HG03558 (cell line): ENCODE measurements around the gene SLC30A10.
"Not testable (repeated sequence)": the region's sequence is repeated elsewhere in the genome, so short reads cannot be mapped to it uniquely, and the experiment has no call there.

Source experiments
- ATAC-seq: cut with Tn5 transposase; IDR thresholded peaks from one replicate; pipeline ENCODE4 v1.9.1; 2021; ENCODE audit warnings: moderate number of reproducible peaks; ENCODE audit not compliant: unreplicated experiment; ENCODE audit errors: extremely low read depth

Gene SLC30A10

DNA sequence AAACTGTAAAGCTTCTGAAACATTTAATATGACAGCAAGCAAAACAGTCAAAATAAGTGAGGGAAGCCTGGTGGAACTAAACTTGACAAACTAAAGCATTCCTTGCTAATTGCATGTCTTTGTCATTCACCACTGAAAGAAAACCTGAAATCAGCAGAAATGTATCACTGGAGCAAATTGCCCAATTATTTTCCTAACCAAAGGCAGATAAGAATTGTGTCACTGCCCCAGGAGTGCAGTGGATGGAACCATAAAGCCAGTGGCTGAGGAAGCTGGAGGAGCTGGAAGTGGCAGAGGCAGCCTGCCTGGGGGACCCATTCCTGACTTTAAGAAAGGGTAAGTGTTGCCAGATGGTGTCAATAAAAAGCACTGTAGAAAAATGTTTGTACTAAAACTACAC is 2.7 kb upstream of the SLC30A10 start:
- ATAC-seq, result no peak

DNA sequence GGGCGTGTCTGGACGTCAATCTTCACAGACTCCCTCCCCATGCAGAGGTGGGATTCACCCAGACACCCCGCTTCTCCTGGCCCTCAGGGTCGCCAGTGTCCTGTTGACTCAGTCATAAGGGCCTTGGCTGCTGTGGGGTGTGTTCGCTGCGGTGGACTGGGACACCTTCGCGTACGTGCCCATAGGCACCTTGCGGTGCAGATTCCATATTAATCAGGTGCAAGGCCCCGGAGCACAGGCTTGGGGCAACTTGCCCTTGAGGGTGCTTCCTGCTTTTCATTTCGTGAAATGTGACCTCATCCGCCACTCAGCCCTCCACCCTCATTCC is 398 bp upstream of the SLC30A10 start:
- no peak for ATAC-seq

DNA sequence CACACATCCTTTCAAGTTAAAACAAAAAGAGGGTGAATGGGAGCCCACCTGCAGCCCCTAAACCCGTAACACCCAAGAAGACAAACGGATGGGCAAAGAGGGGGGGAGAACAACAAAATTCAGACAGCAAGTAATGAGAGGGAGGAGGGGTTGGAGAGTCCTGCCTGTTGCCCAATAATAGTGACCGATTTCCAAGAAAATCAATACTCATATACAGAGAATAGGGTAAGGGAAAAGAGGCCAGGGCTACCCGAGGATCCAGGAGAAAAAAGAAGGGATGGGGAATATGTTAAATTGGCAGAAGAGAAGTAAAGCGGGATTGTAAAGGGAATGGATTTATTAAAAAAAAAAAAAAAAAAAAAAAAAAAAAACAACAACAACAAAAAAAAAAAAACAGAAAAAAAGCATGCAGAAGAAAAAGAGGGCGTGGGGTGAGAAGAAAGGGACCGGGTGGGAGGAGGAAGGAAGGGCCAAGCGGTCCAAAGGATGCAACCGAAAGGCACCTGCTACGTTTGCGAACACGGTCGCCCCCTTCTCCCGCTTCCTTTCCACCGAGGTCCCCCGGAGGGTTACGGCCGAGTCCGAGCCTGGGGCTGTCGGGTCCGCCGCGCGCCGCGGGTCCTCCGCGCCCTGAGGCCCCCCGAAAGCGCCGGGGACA is 930 bp downstream of the SLC30A10 start:
- no peak for ATAC-seq

DNA sequence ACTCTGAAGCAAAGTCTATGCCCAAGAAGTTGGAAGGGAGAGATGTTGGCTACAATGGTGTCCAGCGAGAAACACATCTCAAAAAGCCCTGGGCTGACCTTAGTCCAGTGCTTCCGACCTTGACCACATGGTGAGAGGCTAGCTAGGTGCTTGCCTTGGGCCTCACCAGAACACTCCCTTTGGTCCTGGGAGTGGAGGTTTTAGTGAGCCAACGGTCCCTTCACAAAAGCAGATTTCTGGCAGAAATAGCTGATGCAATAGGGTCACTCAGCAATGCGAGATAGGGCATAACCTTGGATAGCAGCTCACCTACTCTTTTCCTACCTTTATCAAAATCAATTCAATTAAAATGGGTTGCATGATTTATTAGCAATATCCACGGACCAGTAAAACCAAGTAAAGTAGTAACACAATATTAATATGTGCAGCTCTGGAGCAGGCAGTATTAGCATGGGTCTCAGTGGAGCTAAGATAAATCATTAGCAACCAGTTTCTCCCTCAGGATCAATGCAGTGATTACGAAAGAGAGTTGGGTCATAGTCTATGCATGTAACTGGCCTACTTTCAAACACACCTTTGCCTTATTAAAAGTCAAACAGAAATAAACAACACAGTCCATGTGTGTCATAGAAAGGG is 1.9 kb downstream of the SLC30A10 start:
- no peak for ATAC-seq

DNA sequence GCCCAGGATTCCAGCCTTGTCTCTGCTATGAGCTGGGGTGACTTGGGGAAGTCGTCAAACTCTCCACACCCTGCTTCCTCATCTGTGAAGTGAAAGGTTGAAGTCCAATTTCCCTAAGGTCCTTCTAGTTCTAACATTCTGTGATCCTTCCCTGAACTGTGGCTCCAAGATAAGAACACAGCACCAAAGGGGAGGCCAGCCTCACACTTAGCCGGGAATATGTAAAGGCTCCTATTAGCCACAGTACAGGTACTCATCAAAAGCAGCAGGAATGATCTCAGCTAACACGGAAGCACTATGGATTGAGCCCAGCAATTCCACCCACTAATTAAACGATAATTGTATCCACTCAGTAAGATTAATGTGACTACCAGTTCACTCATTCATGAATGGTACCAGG is 4.0 kb downstream of the SLC30A10 start:
- ATAC-seq, result no peak

DNA sequence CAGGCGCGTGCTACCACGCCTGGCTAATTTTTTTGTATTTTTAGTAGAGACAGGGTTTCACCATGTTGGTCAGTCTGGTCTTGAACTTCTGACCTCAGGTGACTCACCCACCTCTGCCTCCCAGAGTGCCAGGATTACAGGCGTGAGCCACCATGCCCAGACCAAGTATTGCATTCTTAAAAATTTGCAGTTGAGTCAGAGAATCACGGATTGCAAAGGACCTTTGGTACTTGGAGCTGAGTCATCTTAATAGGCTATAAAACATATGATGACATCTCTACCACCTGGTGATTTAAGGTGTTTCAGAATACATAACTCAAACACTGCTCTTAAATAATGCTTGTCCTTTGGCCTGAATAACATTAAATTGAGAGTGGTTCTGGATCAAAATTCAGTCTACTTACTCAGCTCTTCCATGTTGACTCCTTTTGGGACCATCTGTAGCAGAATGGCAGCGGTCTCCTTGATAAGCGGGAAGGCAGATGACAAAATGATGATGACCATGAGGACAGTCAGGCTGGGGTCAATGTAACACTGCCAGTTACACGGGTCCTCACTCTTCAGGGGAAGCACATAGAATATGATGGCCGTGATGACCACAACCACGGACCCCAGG is 10.4 kb downstream of the SLC30A10 start:
- ATAC-seq, result no peak

DNA sequence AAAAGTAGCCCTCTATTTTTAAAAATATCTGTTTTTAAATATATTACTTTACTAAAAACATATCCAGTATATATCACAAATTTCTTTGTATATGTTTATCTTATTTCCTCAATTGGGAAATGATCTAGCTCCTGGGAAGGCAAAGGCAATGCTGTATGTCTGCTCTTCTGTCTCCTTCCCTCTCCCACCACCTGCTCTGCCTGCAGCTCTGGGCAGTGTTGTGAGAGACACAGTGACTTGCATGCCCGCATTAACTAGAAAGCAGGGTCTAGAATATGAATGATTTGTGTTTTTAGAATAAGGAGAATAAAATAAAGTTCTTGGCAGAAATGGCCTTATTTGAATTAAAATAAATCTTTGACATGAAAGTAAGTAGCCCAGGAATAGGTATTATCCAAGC is 11.1 kb downstream of the SLC30A10 start:
- ATAC-seq, result no peak

DNA sequence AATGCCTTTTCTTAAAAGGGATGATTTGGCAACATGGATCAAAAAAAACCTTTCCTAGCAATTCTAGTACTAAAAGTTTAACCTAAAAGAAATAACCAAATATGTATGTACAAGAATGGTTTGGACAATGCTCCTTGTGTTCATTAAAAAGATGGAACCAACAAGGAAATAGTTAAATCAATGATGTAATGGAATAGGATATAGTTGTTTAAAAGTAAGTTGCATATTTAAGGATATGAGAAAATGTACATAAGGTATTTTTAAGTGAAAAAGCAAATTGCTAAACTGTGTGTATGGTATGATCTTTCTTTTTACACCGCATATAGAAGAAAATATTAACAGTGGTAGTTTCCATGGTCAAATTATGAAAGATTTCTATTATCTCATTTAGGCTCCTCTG is 12.1 kb downstream of the SLC30A10 start:
- no peak for ATAC-seq

DNA sequence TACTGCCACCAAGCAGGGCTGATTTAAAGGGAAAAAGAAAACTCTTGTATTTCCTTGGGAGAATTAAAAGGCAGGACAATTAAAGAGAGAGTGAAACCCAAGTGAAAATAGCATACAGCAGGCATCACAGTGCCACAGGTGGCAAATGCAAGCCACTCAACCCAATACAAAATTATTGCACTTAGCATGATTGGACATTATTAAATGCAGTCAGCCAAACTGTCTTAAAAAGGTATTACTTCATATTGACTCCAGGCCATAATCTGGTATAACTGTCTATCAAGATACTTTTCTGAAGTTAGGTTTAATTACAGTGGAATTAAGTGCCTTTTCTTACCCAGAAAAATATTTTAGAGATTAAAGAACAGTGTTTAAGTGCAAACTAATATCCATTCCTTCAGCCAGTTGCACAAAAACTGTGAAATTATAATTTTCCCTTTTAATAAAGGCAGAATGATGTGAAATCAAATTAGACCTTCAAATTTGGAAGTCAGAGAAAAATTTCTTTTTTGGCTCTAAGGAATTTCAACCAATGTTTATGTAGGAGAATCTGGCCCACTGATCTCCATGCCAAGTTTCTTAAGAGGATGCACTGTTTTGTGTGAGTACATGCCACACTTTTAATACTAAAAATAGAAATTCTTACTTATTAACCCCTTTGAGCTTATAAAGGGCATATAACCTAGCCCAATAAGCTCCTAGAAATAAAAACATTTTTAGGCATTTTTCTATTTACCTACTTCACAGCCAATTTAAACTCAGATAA is 15.2 kb downstream of the SLC30A10 start:
- ATAC-seq, result no peak

DNA sequence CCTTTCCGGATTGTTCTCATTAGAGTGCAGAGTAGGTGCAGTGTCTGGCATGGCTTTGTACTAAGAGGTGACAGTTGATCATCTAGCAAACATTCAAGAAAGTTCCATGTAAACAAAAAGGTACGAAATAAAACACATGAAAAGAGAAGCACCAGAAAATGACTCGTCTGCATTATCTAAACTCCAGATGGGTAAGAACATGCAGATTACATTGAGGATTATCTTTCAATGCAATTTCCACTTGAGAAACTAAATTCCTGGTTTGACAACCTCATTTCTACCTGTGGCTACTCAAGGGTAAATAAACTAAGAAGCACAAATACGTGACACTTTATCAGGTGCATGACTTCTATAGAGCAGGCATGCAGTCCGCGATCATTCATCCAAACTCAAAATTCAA is 17.6 kb downstream of the SLC30A10 start:
- ATAC-seq, result no peak

DNA sequence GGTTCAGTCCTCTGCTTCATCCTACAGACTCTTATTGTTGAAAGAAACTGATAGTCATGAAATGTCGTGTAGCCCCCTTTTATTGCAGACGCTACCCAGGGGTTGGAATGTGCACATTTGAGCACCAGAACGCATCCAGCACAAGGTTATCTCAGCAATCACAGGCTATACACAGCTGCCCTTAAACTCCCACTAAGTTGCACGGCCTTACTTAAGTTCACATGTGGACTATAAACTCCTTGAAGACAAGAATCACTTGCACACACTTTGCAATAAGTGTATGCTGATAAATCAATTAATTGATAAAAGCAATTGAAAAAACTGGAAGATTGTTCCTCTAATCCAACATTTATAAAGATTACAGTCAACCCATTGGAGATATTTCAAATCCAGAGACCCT is 18.9 kb downstream of the SLC30A10 start:
- no peak for ATAC-seq

DNA sequence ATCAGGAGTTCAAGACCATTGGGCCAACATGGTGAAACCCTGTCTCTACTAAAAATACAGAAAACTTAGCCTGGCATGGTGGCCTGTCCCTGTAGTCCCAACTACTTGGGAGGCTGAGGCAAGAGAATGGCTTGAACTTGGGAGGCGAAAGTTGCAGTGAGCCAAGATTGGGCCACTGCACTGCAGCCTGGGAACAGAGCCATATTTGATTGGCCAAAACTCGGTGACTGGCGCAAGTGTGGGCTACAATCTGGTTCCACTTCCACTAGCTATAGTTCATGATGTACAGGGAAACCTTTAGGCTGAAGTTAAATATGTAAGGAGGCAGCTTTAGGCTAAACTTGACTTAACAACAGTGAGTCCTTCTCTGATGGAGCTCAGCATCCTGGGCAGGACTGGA is 20.2 kb downstream of the SLC30A10 start:
- ATAC-seq, result no peak

DNA sequence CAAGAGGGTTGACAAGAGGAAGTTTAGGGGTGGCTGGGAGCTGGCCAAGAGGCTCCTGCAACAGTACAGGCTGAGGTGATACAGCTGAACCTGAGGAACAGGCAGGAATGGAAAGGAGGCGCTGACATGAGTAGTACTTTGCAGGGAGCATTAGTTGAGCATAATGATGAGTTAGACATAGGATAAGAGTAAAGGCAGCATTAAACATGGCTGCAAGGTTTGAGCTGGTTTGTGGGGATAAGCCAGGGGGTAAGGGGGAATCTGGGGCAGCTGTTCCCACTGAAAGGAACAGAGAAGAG is 20.6 kb downstream of the SLC30A10 start:
- no peak for ATAC-seq

DNA sequence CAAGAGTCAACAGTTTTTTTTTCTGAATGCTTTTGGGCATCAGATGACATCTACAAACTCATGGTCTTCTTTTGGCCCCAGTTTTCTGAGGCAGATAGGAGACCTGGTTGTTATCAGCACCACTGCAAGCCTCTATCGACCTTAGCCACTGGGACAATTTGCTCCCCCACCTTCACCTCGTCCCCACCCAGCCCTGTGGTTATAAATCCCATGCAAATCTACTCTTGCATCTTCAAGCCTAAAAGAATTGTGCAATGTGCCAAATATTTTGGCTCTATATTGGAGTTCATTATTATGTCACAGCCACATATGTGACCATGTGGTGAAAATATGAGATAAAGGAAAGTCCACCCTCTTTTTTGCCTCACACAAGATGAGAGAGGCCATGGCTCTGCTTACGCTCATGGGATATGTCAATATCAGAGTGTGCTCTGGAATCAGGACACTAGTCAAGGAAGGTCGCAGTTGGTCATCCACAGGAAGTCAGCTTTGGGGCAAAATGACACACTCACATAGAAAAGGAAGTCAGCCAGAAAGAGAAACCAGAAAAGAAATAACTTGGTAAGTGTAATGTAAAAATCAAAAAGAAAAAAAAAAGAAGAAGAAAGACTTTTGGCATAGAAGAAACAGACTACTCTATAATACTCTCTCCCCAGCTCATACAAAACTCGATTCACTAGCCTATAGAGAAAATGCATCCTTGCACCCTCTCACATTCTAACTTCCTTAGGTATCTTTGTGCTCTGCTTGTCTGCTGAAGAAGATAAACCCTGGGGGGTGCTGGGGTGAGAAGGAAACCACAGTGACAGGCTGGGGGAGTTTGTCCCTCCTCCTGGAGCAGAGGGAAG is 21.2 kb downstream of the SLC30A10 start:
- ATAC-seq, result no peak

DNA sequence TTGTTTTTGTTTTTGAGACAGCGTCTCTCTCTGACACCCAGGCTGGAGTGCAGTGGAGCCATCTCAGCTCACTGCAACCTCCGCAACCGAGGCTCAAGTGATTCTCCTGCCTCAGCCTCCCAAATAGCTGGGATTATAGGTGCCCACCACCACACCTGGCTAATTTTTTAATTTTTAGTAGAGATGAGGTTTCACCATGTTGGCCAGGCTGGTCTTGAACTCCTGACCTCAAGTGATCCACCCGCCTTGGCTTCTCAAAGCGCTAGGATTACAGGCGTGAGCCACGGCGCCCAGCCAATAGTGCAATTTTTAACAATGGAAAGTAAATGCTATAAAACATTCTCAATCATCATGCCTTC is 21.8 kb downstream of the SLC30A10 start:
- ATAC-seq, result not testable (repeated sequence)

DNA sequence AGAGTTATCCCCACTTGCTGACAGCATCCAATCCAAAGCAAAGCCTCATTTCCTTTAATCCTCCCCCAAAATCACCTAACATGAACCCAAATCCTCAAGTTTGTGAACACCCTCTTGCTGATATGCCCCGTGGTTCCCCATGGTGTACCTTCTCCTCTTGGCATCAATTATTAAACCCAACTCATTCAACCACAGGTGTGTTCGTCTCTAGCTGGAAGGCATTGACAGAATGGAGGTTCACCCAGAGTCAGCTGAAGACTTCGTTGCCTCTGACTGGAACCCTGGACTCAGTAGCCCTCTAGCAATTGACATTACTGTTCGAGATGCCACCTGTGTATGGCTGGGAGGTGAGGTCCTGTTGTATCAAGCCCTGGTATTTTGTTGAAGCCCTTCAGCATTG is 22.8 kb downstream of the SLC30A10 start:
- no peak for ATAC-seq

DNA sequence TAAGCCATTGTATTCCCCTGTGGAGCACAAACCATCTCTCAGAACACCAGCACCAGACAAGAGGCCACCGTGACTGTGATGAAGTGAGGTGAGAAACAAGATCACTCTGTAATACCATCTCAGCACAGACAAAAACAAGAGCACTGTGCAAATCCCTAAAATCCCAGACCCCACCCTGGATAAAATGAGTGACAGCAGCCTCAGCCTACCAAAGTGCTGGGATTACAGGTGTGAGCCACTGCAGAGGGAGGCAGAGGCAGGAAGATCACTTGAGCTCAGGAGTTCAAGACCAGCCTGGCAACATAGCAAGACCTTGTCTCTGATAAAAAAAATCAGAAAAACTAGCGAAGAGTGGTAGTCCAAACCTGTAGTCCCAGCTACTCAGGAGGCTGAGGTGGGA is 23.4 kb downstream of the SLC30A10 start:
- ATAC-seq, result no peak

DNA sequence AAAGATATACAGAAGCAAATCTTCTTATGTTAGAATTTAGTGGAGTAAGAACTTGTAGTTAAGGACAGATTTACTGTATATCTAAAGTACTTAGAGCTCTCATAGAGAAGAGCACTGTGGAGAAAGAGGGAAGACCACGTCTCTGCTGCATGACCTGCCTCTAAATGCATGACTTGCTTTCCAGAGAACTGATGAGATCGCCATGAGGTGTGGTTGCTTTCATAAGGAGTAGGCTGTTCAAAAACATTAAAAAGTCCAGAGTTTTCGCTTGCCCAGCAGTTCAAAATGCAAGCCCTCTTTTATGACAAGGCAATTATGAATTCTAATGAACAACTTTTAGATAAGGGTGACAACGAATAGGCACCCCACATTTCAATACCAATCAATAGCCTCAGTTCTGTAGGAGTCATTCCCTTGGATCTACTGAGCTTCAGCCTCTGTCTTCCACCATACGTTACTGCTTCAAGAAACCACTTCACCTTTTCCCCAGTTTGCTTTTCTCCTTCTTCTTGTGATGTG is 24.9 kb downstream of the SLC30A10 start:
- ATAC-seq, result no peak

DNA sequence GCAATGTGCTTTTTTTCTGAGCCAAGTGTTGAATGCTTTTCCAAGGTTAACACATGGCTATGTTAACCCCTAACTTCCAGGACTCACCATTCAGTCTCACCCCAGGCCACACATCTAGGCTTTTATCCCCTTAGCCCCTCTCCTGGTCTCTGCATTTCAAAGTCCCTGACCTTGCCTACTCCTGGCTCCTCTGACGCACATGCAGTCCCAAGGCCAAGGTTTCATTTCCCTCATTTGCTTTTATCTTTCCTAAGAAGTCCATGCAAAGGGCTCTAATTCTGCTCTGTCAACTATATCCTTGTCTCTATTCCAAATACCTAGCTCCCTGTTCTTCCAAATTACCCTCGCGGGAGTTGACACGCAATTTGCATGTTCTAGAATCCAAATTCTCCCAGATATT is 25.4 kb downstream of the SLC30A10 start:
- no peak for ATAC-seq

DNA sequence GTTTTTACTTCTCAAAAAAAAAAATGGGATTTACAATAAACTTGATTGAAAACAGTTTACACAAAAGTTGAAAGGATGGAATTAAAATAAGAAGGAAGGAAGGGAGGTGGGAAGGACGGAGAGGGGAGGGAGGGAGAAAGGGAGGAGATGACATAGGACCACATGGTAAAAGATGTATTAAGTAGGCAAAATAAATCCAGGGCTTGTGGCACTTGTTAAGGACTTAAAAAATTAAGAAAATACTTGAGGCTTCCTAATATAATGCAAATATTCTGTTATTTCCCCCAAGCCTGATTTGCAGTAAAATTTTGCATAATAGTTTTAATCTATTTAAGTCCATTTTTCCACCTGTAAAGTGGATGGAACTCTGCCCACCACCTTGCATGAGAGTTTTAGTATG is 27.5 kb downstream of the SLC30A10 start:
- ATAC-seq, result no peak

DNA sequence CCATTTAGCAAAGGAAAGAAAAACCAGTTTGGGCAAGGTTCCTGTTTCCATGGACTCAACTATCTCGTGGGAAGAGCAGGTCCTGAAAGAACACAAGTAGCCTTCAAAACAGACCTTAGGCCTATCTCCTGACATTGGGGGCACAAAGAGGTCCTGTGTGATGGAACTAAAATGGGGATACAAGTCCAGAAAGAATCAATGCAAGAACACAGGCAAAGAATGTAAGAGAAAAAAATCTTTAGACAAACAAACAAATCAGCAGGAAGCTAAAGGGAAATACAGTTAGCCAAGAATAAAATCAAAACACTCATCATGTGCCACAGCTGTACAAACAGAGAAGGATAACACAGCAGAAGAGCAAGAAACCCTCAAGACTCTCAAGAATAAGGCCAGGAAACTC is 28.2 kb downstream of the SLC30A10 start:
- no peak for ATAC-seq
